HG02970 (cell line): ENCODE measurements around the gene FADS1.

Experiments
- ATAC-seq: cut with Tn5 transposase; IDR thresholded peaks from one replicate; pipeline ENCODE4 v1.9.1; 2021; ENCODE audit warnings: mild to moderate bottlenecking, moderate library complexity, moderate number of reproducible peaks; ENCODE audit not compliant: unreplicated experiment, low FRiP score

Gene FADS1

GRCh38 chr11:61828379-61828628 is 11.5 kb upstream of the FADS1 start:
- peak; percentile 13 for ATAC-seq

GRCh38 chr11:61827571-61828378 is 11.0 kb upstream of the FADS1 start, which contains the start of gene FADS2:
TSS of gene FADS2 (plus strand) at chr11:61828300. CDS start at chr11:61828391, 91 bp downstream.
- peak; percentile 58 for ATAC-seq

GRCh38 chr11:61826930-61827570 is 10.2 kb upstream of the FADS1 start:
- peak; percentile 3 for ATAC-seq

GRCh38 chr11:61820174-61820573 is 3.4 kb upstream of the FADS1 start:
- no peak for ATAC-seq

- ATAC-seq: no peak
These were observed 834 bp upstream of the FADS1 start for GRCh38 chr11:61817471-61818202.

GRCh38 chr11:61815790-61816735 is 740 bp downstream of the FADS1 start:
- peak; percentile 31 for ATAC-seq

- peak; percentile 46 for ATAC-seq
These were observed 1.6 kb downstream of the FADS1 start for GRCh38 chr11:61814958-61815789.

- no peak for ATAC-seq
These were observed 2.4 kb downstream of the FADS1 start for GRCh38 chr11:61814247-61814957.

GRCh38 chr11:61812736-61813411 is 3.9 kb downstream of the FADS1 start:
- ATAC-seq: no peak

GRCh38 chr11:61811831-61812230 is 5.0 kb downstream of the FADS1 start:
- ATAC-seq: no peak

GRCh38 chr11:61810671-61811175 is 6.1 kb downstream of the FADS1 start:
- no peak for ATAC-seq

GRCh38 chr11:61806785-61807184 is 10.0 kb downstream of the FADS1 start:
- ATAC-seq: no peak

GRCh38 chr11:61805146-61805545 is 11.7 kb downstream of the FADS1 start:
- ATAC-seq: no peak

GRCh38 chr11:61803889-61804647 is 12.7 kb downstream of the FADS1 start:
- ATAC-seq: no peak

- ATAC-seq: no peak
These were observed 14.2 kb downstream of the FADS1 start for GRCh38 chr11:61802605-61803004.

- ATAC-seq: no peak
These were observed 16.2 kb downstream of the FADS1 start for GRCh38 chr11:61800331-61801281.
